DND-41 (cell line): ENCODE measurements around the gene TCF7L2.

Experiments
- ATAC-seq: fragments of 200-7000 bp; cut with Tn5 transposase; 3 replicates; pipeline ENCODE4 v1.9.1; 2021; ENCODE audit warnings: low read depth; ENCODE audit not compliant: insufficient read depth
- DNase-seq: peaks from one replicate; pipeline ENCODE4 v3.0.0-alpha.2; 2020
- H2AFZ ChIP-seq: 2 replicates; pipeline ENCODE4 v1.6.0; 2012; ENCODE audit warnings: low read depth, low read length
- H3K27ac ChIP-seq: 2 replicates; pipeline ENCODE4 v1.5.1; 2012; ENCODE audit warnings: low read length, inconsistent platforms
- H3K27me3 ChIP-seq: fragments of 200-600 bp; sonication (generic); 2 replicates; pipeline ENCODE4 v1.6.0; 2012; ENCODE audit warnings: low read length, mild to moderate bottlenecking, inconsistent platforms; ENCODE audit not compliant: insufficient read depth, poor library complexity
- H3K36me3 ChIP-seq: 2 replicates; pipeline ENCODE4 v1.5.1; 2012; ENCODE audit warnings: low read length, inconsistent platforms; ENCODE audit not compliant: insufficient read depth
- H3K4me1 ChIP-seq: 2 replicates; pipeline ENCODE4 v1.5.1; 2012; ENCODE audit warnings: mild to moderate bottlenecking, low read length; ENCODE audit not compliant: insufficient read depth
- H3K4me2 ChIP-seq: 2 replicates; pipeline ENCODE4 v1.6.0; 2012; ENCODE audit warnings: mild to moderate bottlenecking, moderate library complexity, low read length, inconsistent platforms; ENCODE audit not compliant: insufficient read depth
- H3K4me3 ChIP-seq, 2 experiments: fragments of 200-600 bp in 1 of 2; shearing (Covaris generic) in 1 of 2; 2 replicates each; pipeline ENCODE4 v1.5.1; 2012 to 2016; ENCODE audit warnings: inconsistent platforms in 2 of 2, low read length in 2 of 2, mild to moderate bottlenecking in 2 of 2, low read depth in 1 of 2, moderate library complexity in 1 of 2
- H3K79me2 ChIP-seq: 2 replicates; pipeline ENCODE4 v1.6.0; 2012; ENCODE audit warnings: low read length, inconsistent platforms; ENCODE audit not compliant: insufficient read depth
- H3K9ac ChIP-seq: 2 replicates; pipeline ENCODE4 v1.6.0; 2012; ENCODE audit warnings: low read depth, mild to moderate bottlenecking, inconsistent platforms, low read length, moderate library complexity
- H3K9me3 ChIP-seq: 2 replicates; pipeline ENCODE4 v1.5.1; 2012; ENCODE audit warnings: low read length, moderate library complexity, mild to moderate bottlenecking, inconsistent platforms; ENCODE audit not compliant: insufficient read depth, severe bottlenecking
- H4K20me1 ChIP-seq: 2 replicates; pipeline ENCODE4 v1.6.0; 2012; ENCODE audit warnings: low read length; ENCODE audit not compliant: insufficient read depth
- CTCF ChIP-seq: IDR thresholded peaks from 2 replicates; pipeline ENCODE4 v1.5.1; 2012; ENCODE audit warnings: borderline replicate concordance, low read length, moderate library complexity, mild to moderate bottlenecking; ENCODE audit not compliant: poor library complexity, severe bottlenecking; ENCODE audit errors: extremely low read depth
- EZH2 ChIP-seq: IDR thresholded peaks from 3 replicates; pipeline ENCODE4 v1.6.1; 2012; ENCODE audit warnings: borderline replicate concordance, low read depth, mild to moderate bottlenecking, moderate library complexity, low read length, inconsistent platforms; ENCODE audit not compliant: severe bottlenecking

Gene TCF7L2

GRCh38 chr10:112970021-112970420 lies 20.0 kb downstream of the TCF7L2 start:
- H3K27ac ChIP-seq, result no peak overlapping the region
- no peaks in the 10 kb centered on the region for H3K9me3 ChIP-seq
- no peak overlapping the region for H3K9ac ChIP-seq
- H3K79me2 ChIP-seq, result peaks cover 75% of the 10 kb centered on the region
- H3K36me3 ChIP-seq, result peaks cover 48% of the 10 kb centered on the region
- ATAC-seq (no peak), DNase-seq (no peak)
- TF ChIP-seq CTCF (no peak), EZH2 (no peak)
- no peak overlapping the region for H3K4me2 ChIP-seq
- no peak overlapping the region for H2AFZ ChIP-seq
- H3K27me3 ChIP-seq, result no peaks in the 10 kb centered on the region
- no peak overlapping the region for H3K4me3 ChIP-seq
- H3K4me1 ChIP-seq, result no peaks in the 10 kb centered on the region
- H4K20me1 ChIP-seq, result peaks cover 45% of the 10 kb centered on the region

DNA sequence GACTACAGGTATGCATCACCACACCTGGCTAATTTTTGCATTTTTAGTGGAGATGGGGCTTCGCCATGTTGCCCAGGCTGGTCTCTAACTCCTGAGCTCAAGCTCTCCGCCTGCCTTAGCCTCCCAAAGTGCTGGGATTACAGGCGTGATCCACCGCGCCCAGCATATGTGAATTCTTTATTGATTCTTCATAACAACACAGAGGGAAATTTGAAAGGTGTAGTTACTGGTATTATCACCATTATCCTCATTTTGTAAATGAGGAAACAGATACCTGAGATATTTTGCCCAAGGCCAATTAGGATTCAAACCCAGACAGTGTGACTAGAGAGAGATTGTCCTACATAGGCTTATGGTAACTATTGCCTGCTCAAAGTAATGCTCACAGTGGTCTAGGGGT lies 22.6 kb downstream of the TCF7L2 start:
- H3K4me2 ChIP-seq, result no peak overlapping the region
- no peaks in the 10 kb centered on the region for H3K9me3 ChIP-seq
- peaks cover 78% of the 10 kb centered on the region for H3K79me2 ChIP-seq
- no peak overlapping the region for H2AFZ ChIP-seq
- H3K27ac ChIP-seq, result no peak overlapping the region
- DNase-seq (no peak), ATAC-seq (no peak)
- TF ChIP-seq EZH2 (no peak), CTCF (no peak)
- H3K9ac ChIP-seq, result no peak overlapping the region
- peaks cover 54% of the 10 kb centered on the region for H4K20me1 ChIP-seq
- no peaks in the 10 kb centered on the region for H3K4me1 ChIP-seq
- no peak overlapping the region for H3K4me3 ChIP-seq
- no peaks in the 10 kb centered on the region for H3K27me3 ChIP-seq
- peaks cover 35% of the 10 kb centered on the region for H3K36me3 ChIP-seq

DNA sequence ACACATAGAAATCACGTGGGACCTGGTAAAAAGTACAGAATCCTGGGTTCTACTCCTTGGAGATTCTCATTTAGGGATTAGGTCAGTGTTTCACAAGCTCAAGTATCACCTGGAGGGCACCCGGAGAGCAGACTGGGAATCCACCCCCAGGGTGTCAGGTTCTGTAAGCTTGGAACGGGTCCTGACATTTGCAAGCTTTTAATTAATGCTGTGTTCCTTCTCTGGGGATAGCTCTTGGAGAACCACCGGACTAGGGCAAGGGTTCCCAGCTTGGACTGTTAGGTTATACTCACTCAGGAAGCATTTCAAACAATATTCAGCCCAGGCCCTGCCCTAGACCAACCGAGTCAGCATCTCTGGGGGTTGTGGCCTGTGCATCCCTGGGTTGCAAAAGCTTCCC lies 23.0 kb downstream of the TCF7L2 start:
- peaks cover 33% of the 10 kb centered on the region for H3K36me3 ChIP-seq

More for the DNA sequence above, 23.0 kb downstream of the TCF7L2 start:
- Histone ChIP-seq H3K9me3 (no peaks in the 10 kb centered on the region), H3K9ac (no peak overlapping the region), H3K27me3 (no peaks in the 10 kb centered on the region), H4K20me1 (peaks cover 56% of the 10 kb centered on the region), H3K4me1 (no peaks in the 10 kb centered on the region), H2AFZ (no peak overlapping the region), H3K4me3 (no peak overlapping the region), H3K4me2 (no peak overlapping the region), H3K27ac (no peak overlapping the region), H3K79me2 (peaks cover 79% of the 10 kb centered on the region)
- TF ChIP-seq EZH2 (no peak), CTCF (no peak)
- DNase-seq, result no peak
- no peak for ATAC-seq
